CD4-positive, alpha-beta T cell treated with Interleukin-21 for 1 hour (primary cell): ENCODE results near the gene ALPP.

Experiments
- DNase-seq: peaks from one replicate; pipeline ENCODE4 v3.0.0-alpha.2; 2020

Gene ALPP

DNA sequence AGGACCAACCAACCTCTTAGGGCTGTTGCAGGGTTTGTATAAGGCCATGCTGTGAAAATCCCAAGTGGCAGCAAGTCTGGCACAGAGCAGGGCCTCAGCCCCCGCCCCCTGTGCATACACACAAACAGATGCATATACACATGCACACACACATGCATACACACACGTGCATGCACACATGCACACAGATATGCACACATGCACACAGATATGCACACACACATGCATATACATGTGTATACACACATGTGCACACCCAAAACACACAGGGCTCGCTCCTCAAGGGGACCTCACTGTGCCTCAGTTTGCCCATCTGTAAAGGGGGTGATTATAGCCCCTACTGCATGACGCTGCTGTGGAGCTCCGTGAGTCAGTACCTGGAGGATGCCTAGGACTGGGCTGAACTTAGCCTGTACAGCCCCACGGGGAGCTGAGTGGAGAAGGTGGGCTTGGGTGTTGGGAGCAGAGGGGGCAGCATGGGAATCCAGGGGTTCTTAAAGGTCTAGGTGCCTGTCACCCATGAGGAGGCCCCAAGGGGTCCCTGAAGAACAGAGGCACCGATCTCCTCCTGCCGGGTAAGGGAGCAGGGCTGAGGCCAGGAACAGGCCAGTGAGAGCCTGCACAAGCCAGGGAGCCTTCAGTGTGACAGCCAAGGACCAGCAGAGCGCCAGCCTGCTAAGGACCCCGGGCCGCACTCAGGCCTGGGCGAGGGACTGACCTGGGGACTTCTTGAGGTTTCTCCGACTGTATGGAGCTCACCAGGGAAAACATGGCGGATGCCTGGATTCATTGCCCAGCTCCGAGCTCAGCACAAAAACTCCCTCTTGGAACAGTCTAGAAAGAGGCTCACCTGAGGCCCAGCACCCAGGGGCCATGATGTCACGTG is 53.4 kb downstream of the ALPP start:
- no peak for DNase-seq
